ENCODE data around the gene AHRR.

GRCh38 chr5:435156-435790, 113.8 kb downstream of the AHRR start:
- TF ChIP-seq POLR2A (IDR thresholded peaks at IDR 0.05) (no peak), CTCF (IDR thresholded peaks at IDR 0.05) (no peak), POLR2AphosphoS5 (IDR thresholded peaks at IDR 0.05) (no peak)
